Activated CD4-positive, alpha-beta T cell treated with anti-CD3 and anti-CD28 coated beads, Interleukin-2, Interleukin-4, amounts not matched to agents 100 ng/mL and 50 ng/mL, durations not matched to agents 16 hours and 8 hours (primary cell): ENCODE results near the gene APBA3.

Source experiments
- DNase-seq: peaks from one replicate; pipeline ENCODE4 v3.0.0-alpha.2; 2020; ENCODE audit warnings: low spot score

The APBA3 gene

DNA sequence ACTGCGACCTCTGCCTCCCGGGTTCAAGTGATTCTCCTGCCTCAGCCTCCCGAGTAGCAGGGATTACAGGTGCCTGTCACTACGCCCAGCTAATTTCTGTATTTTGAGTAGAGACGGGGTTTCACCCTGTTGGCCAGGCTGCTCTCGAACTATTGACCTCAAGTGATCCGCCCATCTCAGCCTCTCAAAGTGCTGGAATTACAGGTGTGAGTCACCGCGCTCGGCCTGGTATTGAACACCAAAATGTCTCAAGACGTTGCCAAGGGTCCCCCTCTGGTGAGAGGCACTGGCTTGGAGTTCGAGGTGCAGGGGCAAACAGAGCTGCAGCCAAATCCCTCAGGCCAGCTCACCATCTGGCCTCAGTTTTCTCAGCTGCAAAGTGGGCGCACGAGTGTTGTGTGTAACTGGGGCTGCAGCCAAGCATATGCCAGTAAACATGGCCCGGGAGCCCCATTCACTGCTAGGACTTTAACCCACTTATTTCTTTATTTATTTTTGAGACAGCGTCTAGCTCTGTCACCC, 45.3 kb downstream of the APBA3 start:
- no peak for DNase-seq

DNA sequence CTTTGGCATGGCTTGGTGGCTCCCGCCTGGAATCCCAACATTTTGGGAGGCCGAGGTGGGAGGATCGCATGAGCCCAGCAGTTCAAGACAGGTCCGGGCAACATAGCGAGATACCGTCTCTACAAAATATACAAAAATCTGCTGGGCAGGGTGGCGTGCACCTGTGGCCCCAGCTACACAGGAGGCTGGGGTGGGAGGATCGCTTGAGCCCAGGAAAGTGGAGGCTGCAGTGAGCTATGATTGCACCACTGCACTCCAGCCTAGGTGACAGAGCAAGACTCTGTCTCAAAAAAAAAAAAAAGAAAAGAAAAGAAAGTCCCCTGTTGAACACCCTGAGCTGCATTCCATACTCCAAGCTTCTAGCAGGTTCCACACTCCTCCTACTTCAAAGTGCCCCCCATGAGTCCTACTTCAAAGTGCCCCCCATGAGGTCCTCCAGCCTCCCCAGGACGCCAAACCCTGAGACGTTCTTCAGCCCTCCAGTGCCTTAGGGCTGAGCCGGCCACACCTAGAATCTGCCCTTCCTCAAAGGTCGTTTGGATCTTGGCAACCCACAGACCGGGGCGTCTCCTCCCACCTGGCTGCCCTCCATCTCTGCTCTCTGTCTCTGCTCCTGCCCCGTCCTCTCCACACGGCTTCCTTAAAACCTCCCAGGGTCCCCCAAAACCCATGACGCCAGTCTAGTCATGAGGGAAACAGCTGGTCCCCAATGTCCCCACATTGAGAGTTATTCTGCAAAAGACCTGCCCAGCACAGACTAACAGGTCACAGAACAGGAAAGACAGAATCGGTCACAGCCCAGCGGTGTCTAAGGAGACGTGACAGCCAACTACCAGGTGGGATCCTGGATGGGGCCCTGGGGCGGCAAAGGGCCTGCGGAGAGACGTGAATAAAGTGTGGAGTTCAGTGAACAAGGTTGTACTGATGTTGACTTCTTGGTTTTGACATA, 48.6 kb downstream of the APBA3 start:
- DNase-seq: no peak

GRCh38 chr19:3710265-3710812, 51.2 kb downstream of the APBA3 start:
- DNase-seq: no peak

GRCh38 chr19:3708207-3708931, 53.1 kb downstream of the APBA3 start, which contains the start of gene TJP3:
Gene TJP3, plus strand, starts transcription at chr19:3708384. Its CDS starts 20,049 bp downstream, at chr19:3728433.
- no peak for DNase-seq

DNA sequence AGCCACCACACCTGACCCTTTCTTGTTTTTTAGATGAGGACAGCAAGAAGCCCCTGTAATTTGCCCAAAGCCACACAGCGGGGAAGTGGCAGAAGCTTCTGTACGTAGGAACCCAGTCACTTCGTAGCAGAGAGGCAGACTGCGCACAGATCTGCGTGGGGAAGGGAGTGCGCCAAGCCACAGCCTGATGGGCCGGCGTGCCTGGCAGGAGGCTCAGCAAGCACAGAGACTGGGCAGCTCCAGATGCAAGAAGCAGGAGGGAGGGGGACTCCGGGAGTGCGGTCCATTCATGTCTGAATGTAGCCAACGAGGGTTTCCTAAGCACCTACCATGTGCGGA, 53.7 kb downstream of the APBA3 start:
- no peak for DNase-seq

- no peak for DNase-seq
These were observed 60.3 kb downstream of the APBA3 start for GRCh38 chr19:3701200-3701599.
